NCI-H748 (cell line): ENCODE measurements around the gene TEAD3.
A peak's percentile ranks its signal among the peaks of the same experiment; 100 is the strongest.
"Not testable (repeated sequence)": the region's sequence is repeated elsewhere in the genome, so short reads cannot be mapped to it uniquely, and the experiment has no call there.

Experiments
- DNase-seq: peaks from one replicate; lab custom pipeline; 2025; ENCODE audit not compliant: unreplicated experiment; lab: John Stamatoyannopoulos, UW

The TEAD3 gene

DNA sequence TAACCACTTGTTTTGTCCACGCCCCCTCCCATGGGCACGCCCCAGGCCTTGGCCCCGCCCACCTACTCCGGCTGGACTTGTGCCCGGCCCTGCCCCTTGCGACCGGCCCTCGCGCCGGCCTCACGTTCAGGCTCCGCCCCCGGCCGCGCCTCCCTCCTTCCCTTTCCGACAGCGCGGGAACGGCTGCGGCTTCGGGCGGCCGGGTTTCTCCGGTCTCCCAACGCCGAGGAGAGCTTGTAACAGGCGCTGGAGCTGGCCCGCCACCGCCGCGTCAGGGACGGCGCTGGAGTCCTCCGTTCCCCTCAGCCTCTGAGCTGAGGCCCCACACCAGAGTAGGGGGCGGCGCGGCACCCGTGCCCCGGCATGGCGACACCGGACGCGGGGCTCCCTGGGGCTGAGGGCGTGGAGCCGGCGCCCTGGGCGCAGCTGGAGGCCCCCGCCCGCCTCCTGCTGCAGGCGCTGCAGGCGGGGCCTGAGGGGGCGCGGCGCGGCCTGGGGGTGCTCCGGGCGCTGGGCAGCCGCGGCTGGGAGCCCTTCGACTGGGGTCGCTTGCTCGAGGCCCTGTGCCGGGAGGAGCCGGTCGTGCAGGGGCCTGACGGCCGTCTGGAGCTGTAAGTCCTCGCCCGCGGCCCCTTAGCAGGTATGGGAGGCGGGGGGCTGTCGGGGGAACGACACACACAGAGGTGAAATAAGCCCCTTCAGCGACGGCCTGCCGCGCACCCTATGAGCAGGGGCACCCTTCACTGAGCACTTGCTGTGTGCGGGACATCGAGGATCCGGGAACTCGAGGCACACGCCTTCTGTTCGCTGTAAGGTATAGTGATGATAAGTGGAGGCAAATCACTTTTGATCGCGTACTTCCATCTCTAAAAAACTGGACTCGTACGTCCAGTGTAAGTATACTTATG lies 44.4 kb downstream of the TEAD3 start, which contains the start of gene FANCE:
TSS of gene FANCE (plus strand) at position 156 of the 908 bp plus-strand sequence. CDS start at position 364, 208 bp downstream.
- DNase-seq = peak; percentile 95

GRCh38 chr6:35451354-35452182 lies 45.3 kb downstream of the TEAD3 start:
- DNase-seq = peak; percentile 63

- peak; percentile 82 for DNase-seq
These were observed 47.5 kb downstream of the TEAD3 start for GRCh38 chr6:35449287-35449881.

DNA sequence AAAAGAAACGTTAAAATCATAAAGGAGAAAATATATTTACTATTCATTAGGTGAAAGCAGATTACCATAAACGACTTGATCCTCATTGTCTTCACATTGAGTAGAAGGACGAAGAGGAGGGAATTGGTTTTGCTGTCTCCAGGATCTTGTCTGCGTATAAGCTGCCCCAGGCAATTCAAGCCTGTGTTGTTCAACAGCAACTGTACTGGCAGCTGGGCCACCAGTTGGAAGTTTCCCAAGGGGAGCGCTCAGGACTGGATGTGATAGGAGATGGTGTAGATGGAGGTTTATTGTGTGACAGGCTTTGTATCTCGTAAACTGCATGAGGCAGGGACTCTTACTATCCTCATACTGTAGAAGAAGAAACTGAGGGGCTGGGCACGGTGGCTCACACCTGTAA lies 48.7 kb downstream of the TEAD3 start:
- no peak for DNase-seq

- DNase-seq = no peak
These were observed 51.2 kb downstream of the TEAD3 start for GRCh38 chr6:35445691-35446090.

- no peak for DNase-seq
These were observed 53.4 kb downstream of the TEAD3 start for GRCh38 chr6:35443341-35444030.

GRCh38 chr6:35442693-35443092 lies 54.2 kb downstream of the TEAD3 start:
- no peak for DNase-seq

DNA sequence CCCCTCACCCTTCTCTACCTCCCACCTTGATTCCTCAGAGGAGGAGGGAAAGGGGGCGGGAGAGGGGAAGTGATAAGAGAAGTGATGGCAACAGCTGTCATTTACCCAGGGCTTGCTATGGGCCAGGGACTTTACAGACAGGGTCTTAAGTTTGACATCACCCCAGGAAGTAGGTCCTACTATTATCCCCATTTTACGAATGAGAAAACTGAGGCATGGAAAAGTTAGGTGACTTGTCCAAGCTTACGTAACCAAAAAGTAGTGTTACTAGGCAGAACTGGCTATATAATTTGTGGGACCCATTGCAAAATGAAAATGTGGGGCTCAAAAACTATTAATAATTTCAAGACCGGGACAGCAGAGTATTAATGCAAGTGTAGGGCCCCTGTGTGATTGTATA lies 55.2 kb downstream of the TEAD3 start:
- no peak for DNase-seq

- no peak for DNase-seq
These were observed 55.7 kb downstream of the TEAD3 start for GRCh38 chr6:35441205-35441604.

DNA sequence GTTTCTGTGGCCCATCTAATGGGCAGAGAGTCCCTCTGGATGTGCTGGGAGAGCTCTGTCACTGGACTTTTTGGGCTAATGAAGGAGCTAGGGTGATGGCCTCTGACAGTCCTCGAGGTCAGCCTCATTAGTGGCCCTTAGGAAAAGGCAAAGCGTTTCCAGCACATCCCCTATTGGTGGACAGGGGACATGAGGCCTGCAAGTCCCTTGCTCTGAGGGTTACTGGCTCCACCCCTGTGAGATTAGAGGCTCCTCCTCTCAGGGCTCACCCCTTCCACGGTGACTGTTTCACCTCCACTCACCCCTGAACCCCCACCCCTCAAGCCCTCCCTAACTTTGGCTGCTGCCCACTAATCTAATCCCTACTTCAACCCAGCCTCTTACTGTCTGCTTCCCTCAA lies 57.6 kb downstream of the TEAD3 start:
- DNase-seq = no peak

GRCh38 chr6:35438378-35439065 lies 58.4 kb downstream of the TEAD3 start:
- DNase-seq = not testable (repeated sequence)

- DNase-seq = no peak
These were observed 60.6 kb downstream of the TEAD3 start for GRCh38 chr6:35436071-35436857.

GRCh38 chr6:35435074-35435837 lies 61.6 kb downstream of the TEAD3 start:
- DNase-seq = no peak

- not testable (repeated sequence) for DNase-seq
These were observed 64.2 kb downstream of the TEAD3 start for GRCh38 chr6:35432702-35433101.

- DNase-seq = no peak
These were observed 64.6 kb downstream of the TEAD3 start for GRCh38 chr6:35432291-35432690.

DNA sequence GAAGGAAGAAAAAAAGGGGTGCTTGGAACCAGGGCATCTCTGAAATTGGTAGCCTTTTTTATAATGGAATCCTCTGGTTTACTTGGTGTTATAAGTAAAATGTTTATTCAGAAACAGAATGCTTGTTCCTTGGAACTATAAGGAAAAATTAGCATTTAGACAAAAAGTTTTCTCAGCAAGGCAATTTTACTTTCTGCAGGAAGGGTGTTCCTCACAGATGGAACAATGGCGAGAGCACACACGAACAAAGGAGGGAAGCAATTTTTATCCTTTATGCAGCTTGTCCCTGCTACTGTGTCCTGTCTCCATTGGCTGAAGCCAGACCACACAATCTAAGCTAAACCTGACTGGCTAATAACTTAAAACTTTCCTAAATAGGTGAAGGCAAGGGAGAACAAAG lies 67.4 kb downstream of the TEAD3 start:
- DNase-seq = no peak

DNA sequence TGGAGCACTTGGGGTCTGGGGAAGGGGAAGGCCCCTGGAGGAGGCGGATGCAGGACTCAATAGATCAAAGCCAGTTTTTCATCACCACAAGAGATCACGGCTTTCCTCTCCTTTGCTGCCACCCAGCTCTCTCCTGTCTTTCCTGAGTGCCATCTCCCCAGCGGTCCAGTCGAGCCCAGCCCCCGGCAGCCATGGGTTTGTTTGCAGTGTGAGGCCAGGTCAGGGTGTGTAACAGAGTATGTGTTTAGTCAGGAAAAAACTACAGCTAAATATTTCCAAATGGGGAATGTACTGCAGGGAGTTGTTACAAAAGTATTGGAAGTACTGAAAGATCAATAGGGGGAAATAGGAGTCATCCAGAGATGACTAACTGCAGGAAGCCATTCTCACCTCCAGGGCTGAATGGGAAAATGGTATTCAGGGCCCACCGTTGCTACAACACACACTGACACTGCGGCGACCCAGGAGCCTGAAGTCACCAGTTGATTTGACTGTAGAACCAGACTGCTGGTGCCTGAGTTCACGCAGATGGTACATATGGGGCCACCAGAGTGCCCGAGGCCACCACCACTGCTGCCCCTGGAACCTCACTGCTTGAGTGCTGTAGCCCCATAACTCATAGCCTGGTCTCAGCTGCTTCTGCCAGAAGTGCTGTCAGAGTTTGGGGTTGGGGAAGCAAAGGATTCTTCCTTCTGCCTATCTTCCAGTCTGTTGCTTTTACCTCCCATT lies 68.3 kb downstream of the TEAD3 start:
- no peak for DNase-seq

DNA sequence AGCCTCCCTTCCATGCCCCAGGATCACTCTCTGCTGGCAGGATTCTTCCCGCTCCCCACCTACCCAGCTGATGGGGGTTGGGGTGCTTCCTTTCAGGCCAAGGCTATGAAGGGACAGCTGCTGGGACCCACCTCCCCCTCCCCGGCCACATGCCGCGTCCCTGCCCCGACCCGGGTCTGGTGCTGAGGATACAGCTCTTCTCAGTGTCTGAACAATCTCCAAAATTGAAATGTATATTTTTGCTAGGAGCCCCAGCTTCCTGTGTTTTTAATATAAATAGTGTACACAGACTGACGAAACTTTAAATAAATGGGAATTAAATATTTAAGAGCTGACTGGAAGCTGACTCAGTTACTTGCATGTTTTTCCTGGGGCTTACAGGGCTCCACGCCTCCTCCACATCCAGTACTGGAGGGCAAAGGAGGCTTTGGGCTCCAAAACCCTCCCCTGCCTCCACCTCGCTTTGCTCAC lies 69.0 kb downstream of the TEAD3 start:
- DNase-seq = no peak
